Subcutaneous adipose tissue (tissue), 4 donors: Measurements from ENCODE around the gene AICDA. TPM values are rescaled to one million over a fixed set of nuclear protein-coding genes. Genes with fewer than 3 reads are reported as not detected.

Source experiments
- small RNA-seq: library from RNA; depleted of rRNA; stranded (forward); fragments of <200 nt; gene quantifications from one replicate; pipeline ENCODE3, GENCODE V24; 2016
- total RNA-seq, 4 donors: library from RNA; depleted of rRNA; stranded (reverse); fragments of >200 nt; gene quantifications; one replicate each; pipeline ENCODE4 v1.1.0, GENCODE V29; 2016

AICDA gene
- total RNA-seq, 4 donors from 2014 or later: 1.0 to 4.8 (median 3.9) TPM; not detected in 1

Small RNA genes within 50 kb of the gene (small RNA-seq; reads per million reads assigned to genes)
- gene RF00019: 0.49 reads per million
- not detected for gene RF00564

Other genes with a start within 250 kb of the AICDA start
- not detected for gene CLEC6A, start 156.9 kb downstream of the AICDA start, total RNA-seq
- gene CLEC4D, start 99.4 kb downstream of the AICDA start, total RNA-seq: 1 to 10 TPM in 3 of 4 donors, under 1 TPM in 1; 0.57 to 3.8 (median 1.3) TPM
- gene CLEC4E, start 72.0 kb downstream of the AICDA start, total RNA-seq: 10 to 100 TPM in 2 of 4 donors, 1 to 10 TPM in 2; 4.1 to 27.9 (median 9.9) TPM
- 100 to 1,000 TPM; 168 to 563 (median 480) TPM for gene MFAP5, start 50.0 kb upstream of the AICDA start, total RNA-seq
- 100 to 1,000 TPM in 1 of 4 donors, 10 to 100 TPM in 3; 42.2 to 149 (median 73.8) TPM for gene RIMKLB, start 85.1 kb upstream of the AICDA start, total RNA-seq
- not detected for gene A2ML1, start 209.8 kb upstream of the AICDA start, total RNA-seq